Neural crest cell (in vitro differentiated cells): ENCODE data around the gene TMEM114. TPM values are rescaled to one million over a fixed set of nuclear protein-coding genes. Genes with fewer than 3 reads are reported as not detected.

Experiments
- DNase-seq: peaks from one replicate; pipeline ENCODE4 v3.0.0; 2021; ENCODE audit warnings: low read depth, mixed read lengths, low spot score
- H3K27ac Mint-ChIP-seq: one replicate; pipeline ENCODE4 v1.8.0; 2021; ENCODE audit warnings: mild to moderate bottlenecking, mixed read lengths; ENCODE audit not compliant: unreplicated experiment
- H3K27me3 Mint-ChIP-seq: 2 replicates; pipeline ENCODE4 v1.8.0; 2021; ENCODE audit warnings: low read depth, mild to moderate bottlenecking, mixed read lengths
- H3K36me3 Mint-ChIP-seq: 2 replicates; pipeline ENCODE4 v1.8.0; 2021; ENCODE audit warnings: low read depth, mild to moderate bottlenecking, mixed read lengths
- H3K4me1 Mint-ChIP-seq: 2 replicates; pipeline ENCODE4 v1.8.0; 2021; ENCODE audit warnings: mixed read lengths
- H3K4me3 Mint-ChIP-seq: one replicate; pipeline ENCODE4 v1.8.0; 2021; ENCODE audit warnings: mild to moderate bottlenecking, mixed read lengths
- H3K9me3 Mint-ChIP-seq: 2 replicates; pipeline ENCODE4 v1.8.0; 2021; ENCODE audit warnings: mixed read lengths
- CTCF ChIP-seq: fragments of 200-600 bp; sonication (generic); conservative IDR thresholded peaks from 2 replicates; pipeline ENCODE4 v1.5.0; 2021; ENCODE audit warnings: antibody characterized with exemption, mild to moderate bottlenecking
- total RNA-seq: library from RNA; stranded (reverse); gene quantifications from 2 replicates; pipeline ENCODE4 v1.2.1, GENCODE V29; 2021

The TMEM114 gene
- total RNA-seq, 1 donor from 2014 or later = not detected

GRCh38 chr16:8631373-8631772 is 41.1 kb upstream of the TMEM114 start:
- Mint-ChIP-seq H3K36me3 (peaks cover 24% of the 10 kb centered on the region), H3K4me3 (no peak overlapping the region), H3K9me3 (no peaks in the 10 kb centered on the region), H3K27ac (no peak overlapping the region), H3K4me1 (peaks cover 7% of the 10 kb centered on the region), H3K27me3 (no peaks in the 10 kb centered on the region)
- no peak for TF ChIP-seq CTCF
- DNase-seq = no peak

GRCh38 chr16:8630255-8630953 is 40.1 kb upstream of the TMEM114 start:
- Mint-ChIP-seq H3K27me3 (no peaks in the 10 kb centered on the region), H3K4me3 (no peak overlapping the region), H3K9me3 (no peaks in the 10 kb centered on the region), H3K36me3 (peaks cover 22% of the 10 kb centered on the region), H3K4me1 (peaks cover 7% of the 10 kb centered on the region), H3K27ac (no peak overlapping the region)
- DNase-seq = no peak
- TF ChIP-seq CTCF = no peak

- Mint-ChIP-seq H3K36me3 (peaks cover 18% of the 10 kb centered on the region), H3K27me3 (no peaks in the 10 kb centered on the region), H3K4me3 (no peak overlapping the region), H3K9me3 (no peaks in the 10 kb centered on the region), H3K4me1 (peaks cover 7% of the 10 kb centered on the region), H3K27ac (peak overlapping the region; percentile 27)
- no peak for TF ChIP-seq CTCF
- DNase-seq = no peak
These were observed 38.8 kb upstream of the TMEM114 start for GRCh38 chr16:8628981-8629725.

- Mint-ChIP-seq H3K4me1 (peaks cover 16% of the 10 kb centered on the region), H3K27me3 (no peaks in the 10 kb centered on the region), H3K4me3 (no peak overlapping the region), H3K27ac (no peak overlapping the region), H3K36me3 (peaks cover 18% of the 10 kb centered on the region), H3K9me3 (no peaks in the 10 kb centered on the region)
- DNase-seq = no peak
- no peak for TF ChIP-seq CTCF
These were observed 37.1 kb upstream of the TMEM114 start for GRCh38 chr16:8627456-8627855.

GRCh38 chr16:8626946-8627345 is 36.6 kb upstream of the TMEM114 start:
- Mint-ChIP-seq H3K27me3 (no peaks in the 10 kb centered on the region), H3K36me3 (peaks cover 18% of the 10 kb centered on the region), H3K9me3 (no peaks in the 10 kb centered on the region), H3K27ac (no peak overlapping the region), H3K4me3 (no peak overlapping the region), H3K4me1 (peaks cover 17% of the 10 kb centered on the region)
- TF ChIP-seq CTCF = no peak
- DNase-seq = no peak
